ENCODE measurements around the gene PIK3C2B. TPM values are rescaled to one million over a fixed set of nuclear protein-coding genes. Genes with fewer than 3 reads are reported as not detected.
A peak's percentile ranks its signal among the peaks of the same experiment; 100 is the strongest.

PIK3C2B gene
- total RNA-seq, 1 donor from 2014 or later: 47.3 TPM

DNA sequence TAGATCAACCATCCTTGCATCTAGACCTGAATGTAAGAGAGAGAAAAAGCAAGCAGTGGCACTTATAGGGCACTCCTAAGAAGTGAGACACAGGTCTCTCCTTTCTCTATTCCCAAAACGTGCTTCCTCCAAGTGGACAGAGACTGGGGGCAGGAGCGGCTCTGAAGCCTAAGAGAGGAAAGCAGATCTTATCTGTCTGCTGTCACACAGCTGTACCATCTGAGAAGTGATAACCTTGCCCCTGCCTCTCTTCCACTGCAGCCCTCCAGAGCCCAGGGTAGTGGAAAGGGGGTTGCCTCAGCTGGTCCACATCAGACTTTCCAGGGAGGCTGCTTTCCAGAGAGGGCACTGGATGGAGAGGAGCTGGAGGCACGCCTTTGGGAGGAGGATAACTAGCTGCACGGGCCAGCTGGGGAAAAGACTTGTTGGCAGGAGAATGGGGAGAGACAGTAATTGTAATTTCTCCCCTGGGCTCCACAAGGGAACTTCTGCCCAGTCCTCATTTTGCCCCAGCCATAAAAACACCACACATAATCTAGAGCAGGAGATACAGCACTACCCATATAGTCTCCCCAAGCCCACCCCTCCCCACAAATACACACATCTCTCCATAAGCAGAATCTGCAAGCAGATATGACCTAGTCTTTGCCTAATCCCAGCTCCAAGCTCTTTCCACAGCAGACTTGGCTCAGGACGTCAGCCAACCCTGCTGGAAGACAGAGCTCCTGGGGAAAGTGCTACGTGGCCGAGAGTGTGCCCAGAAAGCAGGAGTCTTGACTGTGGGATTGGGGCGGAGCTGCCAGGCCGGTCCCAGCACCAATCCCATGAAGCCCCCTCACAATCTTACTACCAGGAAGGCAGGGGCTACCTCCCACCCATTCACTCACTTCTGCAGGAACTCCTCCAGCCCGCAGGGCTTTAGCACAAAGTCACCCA is 31.2 kb downstream of the PIK3C2B start:
- Histone ChIP-seq H3K4me3 (no peak overlapping the region), H3K9me3 (no peaks in the 10 kb centered on the region), H3K27ac (peak overlapping the region; percentile 67), H3K36me3 (peaks cover 36% of the 10 kb centered on the region), H3K4me1 (peaks cover 67% of the 10 kb centered on the region), H3K27me3 (no peaks in the 10 kb centered on the region)
- TF ChIP-seq, protein P1, sequence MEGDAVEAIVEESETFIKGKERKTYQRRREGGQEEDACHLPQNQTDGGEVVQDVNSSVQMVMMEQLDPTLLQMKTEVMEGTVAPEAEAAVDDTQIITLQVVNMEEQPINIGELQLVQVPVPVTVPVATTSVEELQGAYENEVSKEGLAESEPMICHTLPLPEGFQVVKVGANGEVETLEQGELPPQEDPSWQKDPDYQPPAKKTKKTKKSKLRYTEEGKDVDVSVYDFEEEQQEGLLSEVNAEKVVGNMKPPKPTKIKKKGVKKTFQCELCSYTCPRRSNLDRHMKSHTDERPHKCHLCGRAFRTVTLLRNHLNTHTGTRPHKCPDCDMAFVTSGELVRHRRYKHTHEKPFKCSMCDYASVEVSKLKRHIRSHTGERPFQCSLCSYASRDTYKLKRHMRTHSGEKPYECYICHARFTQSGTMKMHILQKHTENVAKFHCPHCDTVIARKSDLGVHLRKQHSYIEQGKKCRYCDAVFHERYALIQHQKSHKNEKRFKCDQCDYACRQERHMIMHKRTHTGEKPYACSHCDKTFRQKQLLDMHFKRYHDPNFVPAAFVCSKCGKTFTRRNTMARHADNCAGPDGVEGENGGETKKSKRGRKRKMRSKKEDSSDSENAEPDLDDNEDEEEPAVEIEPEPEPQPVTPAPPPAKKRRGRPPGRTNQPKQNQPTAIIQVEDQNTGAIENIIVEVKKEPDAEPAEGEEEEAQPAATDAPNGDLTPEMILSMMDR (IDR thresholded peaks at IDR 0.05): no peak
- DNase-seq (no peak), ATAC-seq (no peak)
- intact Hi-C loops (cut with DNase I): no loop called here

DNA sequence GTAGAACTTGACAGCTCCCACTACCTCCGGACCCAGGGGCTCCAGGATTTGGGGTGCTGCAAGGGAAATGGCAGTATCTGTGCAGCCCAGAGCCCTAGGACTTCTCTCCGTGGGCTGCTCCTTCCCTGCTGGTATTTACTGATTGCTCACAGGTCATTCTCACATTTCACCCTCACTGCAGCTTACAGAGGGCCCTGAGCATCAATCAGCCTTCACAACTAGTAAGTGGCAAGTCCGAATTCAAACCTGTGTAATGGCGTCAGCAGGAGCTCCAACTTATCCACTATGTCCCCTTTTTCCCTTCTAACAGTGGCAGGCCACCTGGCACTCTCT is 32.4 kb downstream of the PIK3C2B start:
- Histone ChIP-seq H3K36me3 (peaks cover 32% of the 10 kb centered on the region), H3K4me3 (no peak overlapping the region), H3K4me1 (peaks cover 65% of the 10 kb centered on the region), H3K9me3 (no peaks in the 10 kb centered on the region), H3K27ac (peak overlapping the region; percentile 63), H3K27me3 (no peaks in the 10 kb centered on the region)
- intact Hi-C loops (cut with DNase I): no loop called here
- DNase-seq: no peak
- TF ChIP-seq, protein P1 (IDR thresholded peaks at IDR 0.05): no peak
- ATAC-seq: no peak

- TF ChIP-seq, protein P1 (IDR thresholded peaks at IDR 0.05): no peak
- ATAC-seq (peak; percentile 70), DNase-seq (no peak)
- Histone ChIP-seq H3K4me3 (no peak overlapping the region), H3K36me3 (peaks cover 32% of the 10 kb centered on the region), H3K27ac (peak overlapping the region; percentile 63), H3K9me3 (no peaks in the 10 kb centered on the region), H3K27me3 (no peaks in the 10 kb centered on the region), H3K4me1 (peaks cover 58% of the 10 kb centered on the region)
- intact Hi-C loops (cut with DNase I): no loop called here
These were observed 33.0 kb downstream of the PIK3C2B start for GRCh38 chr1:204461331-204462228.

GRCh38 chr1:204460346-204460745 is 34.3 kb downstream of the PIK3C2B start:
- Histone ChIP-seq H3K4me1 (peaks cover 46% of the 10 kb centered on the region), H3K4me3 (no peak overlapping the region), H3K36me3 (peaks cover 38% of the 10 kb centered on the region), H3K9me3 (no peaks in the 10 kb centered on the region), H3K27me3 (no peaks in the 10 kb centered on the region), H3K27ac (peak overlapping the region; percentile 63)
- TF ChIP-seq, protein P1 (IDR thresholded peaks at IDR 0.05): no peak
- DNase-seq (no peak), ATAC-seq (no peak)
- intact Hi-C loops (cut with DNase I): no loop called here

DNA sequence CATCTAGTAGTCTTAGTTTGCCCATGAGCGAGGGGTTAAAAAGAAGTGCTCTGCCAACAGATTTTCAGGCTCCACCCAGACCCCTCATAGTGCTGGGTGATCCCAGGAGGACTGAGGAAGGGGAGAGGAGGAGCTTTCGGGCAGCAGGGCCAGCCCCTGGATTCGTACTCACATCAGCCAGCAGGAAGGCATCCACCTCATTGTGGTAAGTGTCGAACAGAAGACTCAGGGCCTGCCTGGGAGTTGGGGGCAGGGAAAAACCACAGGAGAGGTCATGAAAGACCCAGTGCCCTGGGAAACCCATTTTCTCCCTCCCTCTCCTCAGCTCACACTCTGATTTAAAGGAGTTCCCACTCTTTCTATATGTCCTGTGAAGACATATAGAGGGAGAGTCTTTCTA is 34.9 kb downstream of the PIK3C2B start:
- ATAC-seq: no peak
- Histone ChIP-seq H3K4me3 (no peak overlapping the region), H3K27me3 (no peaks in the 10 kb centered on the region), H3K36me3 (peaks cover 41% of the 10 kb centered on the region), H3K9me3 (no peaks in the 10 kb centered on the region), H3K27ac (peak overlapping the region; percentile 37), H3K4me1 (peaks cover 40% of the 10 kb centered on the region)
- intact Hi-C loops (cut with DNase I): no loop called here
- TF ChIP-seq, protein P1 (IDR thresholded peaks at IDR 0.05): no peak
- no peak for DNase-seq

Data from upper lobe of right lung (tissue), 1 donor.